DOHH2 (cell line): ENCODE results near the gene ORMDL1.

Source experiments
- H3F3A ChIP-seq: fragments of 200-600 bp; sonication (generic), shearing (Covaris generic); 2 replicates; pipeline ENCODE4 v1.6.0; 2016; ENCODE audit warnings: antibody characterized with exemption, mild to moderate bottlenecking; ENCODE audit not compliant: control insufficient read depth, insufficient read depth
- H3K27ac ChIP-seq: fragments of 200-600 bp; sonication (generic); 2 replicates; pipeline ENCODE4 v1.5.1; 2014; ENCODE audit warnings: low read depth, mild to moderate bottlenecking, low read length, moderate library complexity
- H3K27me3 ChIP-seq: fragments of 200-600 bp; sonication (generic); 2 replicates; pipeline ENCODE4 v1.6.1; 2014; ENCODE audit warnings: mild to moderate bottlenecking, low read length, mixed read lengths; ENCODE audit not compliant: control insufficient read depth
- H3K36me3 ChIP-seq: fragments of 200-600 bp; sonication (generic); 2 replicates; pipeline ENCODE4 v1.6.1; 2014; ENCODE audit warnings: mild to moderate bottlenecking, low read length, moderate library complexity, mixed read lengths; ENCODE audit not compliant: control insufficient read depth
- H3K4me1 ChIP-seq: fragments of 200-600 bp; sonication (generic); 2 replicates; pipeline ENCODE4 v1.6.1; 2014; ENCODE audit warnings: mild to moderate bottlenecking, low read length, mixed read lengths; ENCODE audit not compliant: control insufficient read depth
- H3K4me2 ChIP-seq: fragments of 200-600 bp; sonication (generic); 2 replicates; pipeline ENCODE4 v1.6.0; 2014; ENCODE audit warnings: mild to moderate bottlenecking, low read length, moderate library complexity
- H3K4me3 ChIP-seq: fragments of 200-600 bp; sonication (generic); 2 replicates; pipeline ENCODE4 v1.5.1; 2014; ENCODE audit warnings: mild to moderate bottlenecking, low read length, mixed read lengths
- H3K79me2 ChIP-seq: fragments of 200-600 bp; sonication (generic); 2 replicates; pipeline ENCODE4 v1.6.1; 2014; ENCODE audit warnings: mild to moderate bottlenecking, low read length, mixed read lengths; ENCODE audit not compliant: control insufficient read depth
- H3K9me2 ChIP-seq: fragments of 200-600 bp; sonication (generic); replicated peaks from 2 replicates; pipeline ENCODE4 v1.6.1; 2014; ENCODE audit warnings: mild to moderate bottlenecking, low read length, mixed read lengths; ENCODE audit not compliant: control insufficient read depth
- H3K9me3 ChIP-seq: fragments of 200-600 bp; sonication (generic); 2 replicates; pipeline ENCODE4 v1.6.1; 2014; ENCODE audit warnings: antibody characterized with exemption, low read length, mixed read lengths; ENCODE audit not compliant: control insufficient read depth, insufficient read depth
- H4K20me1 ChIP-seq: fragments of 200-600 bp; sonication (generic); 2 replicates; pipeline ENCODE4 v1.6.0; 2014; ENCODE audit warnings: low read depth, mild to moderate bottlenecking, antibody characterized with exemption, low read length, moderate library complexity; ENCODE audit not compliant: control insufficient read depth, insufficient read depth
- EZH2phosphoT487 ChIP-seq: fragments of 200-600 bp; sonication (generic); IDR thresholded peaks from 2 replicates; pipeline ENCODE4 v1.6.1; 2017; ENCODE audit warnings: borderline replicate concordance, mild to moderate bottlenecking, antibody characterized with exemption, low read length, moderate library complexity, mixed read lengths
- TF ChIP-seq, protein P1 (sequence below): fragments of 200-600 bp; sonication (generic); IDR thresholded peaks from one replicate; pipeline ENCODE4 v1.5.1; 2014; ENCODE audit warnings: antibody characterized with exemption, mild to moderate bottlenecking, low read depth, low read length; ENCODE audit not compliant: poor library complexity, severe bottlenecking

Gene ORMDL1

GRCh38 chr2:189826039-189826438 lies 41.9 kb upstream of the ORMDL1 start:
- H3K9me2 ChIP-seq, result no peaks in the 10 kb centered on the region
- H4K20me1 ChIP-seq, result peaks cover 4% of the 10 kb centered on the region; the same call in 1 of the 2 replicates
- H3K27ac ChIP-seq, result no peak overlapping the region
- no peak overlapping the region for H3K4me2 ChIP-seq
- no peaks in the 10 kb centered on the region; the same call in 1 of the 2 replicates for H3F3A ChIP-seq
- H3K9me3 ChIP-seq, result no peaks in the 10 kb centered on the region
- H3K4me1 ChIP-seq, result no peaks in the 10 kb centered on the region
- H3K4me3 ChIP-seq, result no peak overlapping the region
- no peak for TF ChIP-seq EZH2phosphoT487
- TF ChIP-seq, protein P1, sequence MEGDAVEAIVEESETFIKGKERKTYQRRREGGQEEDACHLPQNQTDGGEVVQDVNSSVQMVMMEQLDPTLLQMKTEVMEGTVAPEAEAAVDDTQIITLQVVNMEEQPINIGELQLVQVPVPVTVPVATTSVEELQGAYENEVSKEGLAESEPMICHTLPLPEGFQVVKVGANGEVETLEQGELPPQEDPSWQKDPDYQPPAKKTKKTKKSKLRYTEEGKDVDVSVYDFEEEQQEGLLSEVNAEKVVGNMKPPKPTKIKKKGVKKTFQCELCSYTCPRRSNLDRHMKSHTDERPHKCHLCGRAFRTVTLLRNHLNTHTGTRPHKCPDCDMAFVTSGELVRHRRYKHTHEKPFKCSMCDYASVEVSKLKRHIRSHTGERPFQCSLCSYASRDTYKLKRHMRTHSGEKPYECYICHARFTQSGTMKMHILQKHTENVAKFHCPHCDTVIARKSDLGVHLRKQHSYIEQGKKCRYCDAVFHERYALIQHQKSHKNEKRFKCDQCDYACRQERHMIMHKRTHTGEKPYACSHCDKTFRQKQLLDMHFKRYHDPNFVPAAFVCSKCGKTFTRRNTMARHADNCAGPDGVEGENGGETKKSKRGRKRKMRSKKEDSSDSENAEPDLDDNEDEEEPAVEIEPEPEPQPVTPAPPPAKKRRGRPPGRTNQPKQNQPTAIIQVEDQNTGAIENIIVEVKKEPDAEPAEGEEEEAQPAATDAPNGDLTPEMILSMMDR, result no peak
- no peaks in the 10 kb centered on the region for H3K27me3 ChIP-seq
- peaks cover 47% of the 10 kb centered on the region for H3K36me3 ChIP-seq
- peaks cover 15% of the 10 kb centered on the region for H3K79me2 ChIP-seq

DNA sequence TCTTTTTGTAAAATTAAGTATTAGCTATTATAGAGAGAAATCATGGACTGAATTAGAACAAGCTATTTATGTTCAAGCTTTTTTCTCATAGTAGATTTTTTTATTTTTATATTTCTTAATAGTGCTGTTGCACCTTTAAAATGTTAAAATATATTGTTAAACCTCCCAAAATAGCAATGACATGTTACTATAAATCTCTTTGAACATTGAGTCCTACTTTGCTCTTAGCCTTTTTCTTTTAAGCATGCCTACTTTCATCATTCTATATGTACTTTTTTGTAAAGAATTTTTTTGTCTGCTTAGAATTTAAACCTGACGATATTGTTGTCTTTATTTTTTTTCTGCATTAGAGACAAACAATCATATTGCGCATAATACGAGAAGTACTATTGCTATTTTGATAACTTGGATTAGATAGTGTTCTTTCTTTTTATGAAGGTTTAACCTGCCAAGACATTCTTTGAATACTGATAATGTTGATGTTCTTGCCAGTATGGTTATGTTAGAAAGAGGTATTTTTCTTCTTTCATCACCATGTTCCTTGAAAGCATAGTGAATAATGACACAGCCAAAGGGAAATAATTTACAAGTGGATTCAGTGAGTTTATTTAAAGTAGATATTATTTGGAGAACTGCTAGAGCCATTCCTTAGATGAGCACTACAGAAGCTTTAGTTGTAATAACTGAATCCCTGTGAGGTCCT lies 40.7 kb upstream of the ORMDL1 start:
- H3K36me3 ChIP-seq, result peaks cover 47% of the 10 kb centered on the region
- H3K4me2 ChIP-seq, result no peak overlapping the region
- H3K79me2 ChIP-seq, result peaks cover 15% of the 10 kb centered on the region
- H3K9me3 ChIP-seq, result no peaks in the 10 kb centered on the region
- H3K4me3 ChIP-seq, result no peak overlapping the region
- H3K4me1 ChIP-seq, result no peaks in the 10 kb centered on the region
- H4K20me1 ChIP-seq, result peaks cover 4% of the 10 kb centered on the region; the same call in 1 of the 2 replicates
- no peaks in the 10 kb centered on the region for H3K9me2 ChIP-seq
- TF ChIP-seq, protein P1, result no peak
- no peak for TF ChIP-seq EZH2phosphoT487
- H3K27me3 ChIP-seq, result no peaks in the 10 kb centered on the region
- H3F3A ChIP-seq, result no peaks in the 10 kb centered on the region; the same call in 1 of the 2 replicates
- H3K27ac ChIP-seq, result no peak overlapping the region

GRCh38 chr2:189821953-189822748 lies 38.0 kb upstream of the ORMDL1 start:
- H4K20me1 ChIP-seq, result peaks cover 4% of the 10 kb centered on the region; the same call in 1 of the 2 replicates
- no peaks in the 10 kb centered on the region for H3K9me3 ChIP-seq
- no peaks in the 10 kb centered on the region for H3K4me1 ChIP-seq
- H3K27ac ChIP-seq, result no peak overlapping the region
- TF ChIP-seq EZH2phosphoT487, result no peak
- TF ChIP-seq, protein P1, result no peak
- H3K4me2 ChIP-seq, result no peak overlapping the region
- H3K9me2 ChIP-seq, result no peaks in the 10 kb centered on the region
- H3K27me3 ChIP-seq, result no peaks in the 10 kb centered on the region
- H3K79me2 ChIP-seq, result peaks cover 15% of the 10 kb centered on the region
- H3K4me3 ChIP-seq, result no peak overlapping the region
- no peaks in the 10 kb centered on the region; the same call in 1 of the 2 replicates for H3F3A ChIP-seq
- peaks cover 57% of the 10 kb centered on the region for H3K36me3 ChIP-seq
